Measurements from ENCODE around the gene SERPINA5. TPM values are rescaled to one million over a fixed set of nuclear protein-coding genes. Genes with fewer than 3 reads are reported as not detected.

Gene SERPINA5
- total and polyA plus RNA-seq, 2 of the 13 experiments (the other 11 are each of a cell fraction or from before 2014, with no cell fraction given), result 449 to 498 TPM

DNA sequence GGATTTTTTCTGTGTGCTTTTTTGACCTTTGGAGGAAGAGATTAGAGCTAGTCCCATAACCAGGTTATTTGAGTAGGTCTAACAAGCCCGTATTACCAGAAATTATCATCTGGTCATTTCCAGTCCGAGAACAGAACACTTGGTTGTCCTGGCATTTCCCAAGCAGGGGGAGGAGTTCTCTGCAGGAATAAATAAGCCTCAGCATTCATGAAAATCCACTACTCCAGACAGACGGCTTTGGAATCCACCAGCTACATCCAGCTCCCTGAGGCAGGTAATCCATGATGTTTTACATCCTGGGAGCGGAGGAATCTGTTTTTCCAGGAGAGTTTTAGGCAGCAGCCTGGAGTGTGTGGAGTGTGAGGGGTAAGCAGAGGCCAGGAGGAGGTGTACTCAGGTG is 30.9 kb downstream of the SERPINA5 start, which contains the start of gene SERPINA3 (continued):
- TF ChIP-seq, protein P1, sequence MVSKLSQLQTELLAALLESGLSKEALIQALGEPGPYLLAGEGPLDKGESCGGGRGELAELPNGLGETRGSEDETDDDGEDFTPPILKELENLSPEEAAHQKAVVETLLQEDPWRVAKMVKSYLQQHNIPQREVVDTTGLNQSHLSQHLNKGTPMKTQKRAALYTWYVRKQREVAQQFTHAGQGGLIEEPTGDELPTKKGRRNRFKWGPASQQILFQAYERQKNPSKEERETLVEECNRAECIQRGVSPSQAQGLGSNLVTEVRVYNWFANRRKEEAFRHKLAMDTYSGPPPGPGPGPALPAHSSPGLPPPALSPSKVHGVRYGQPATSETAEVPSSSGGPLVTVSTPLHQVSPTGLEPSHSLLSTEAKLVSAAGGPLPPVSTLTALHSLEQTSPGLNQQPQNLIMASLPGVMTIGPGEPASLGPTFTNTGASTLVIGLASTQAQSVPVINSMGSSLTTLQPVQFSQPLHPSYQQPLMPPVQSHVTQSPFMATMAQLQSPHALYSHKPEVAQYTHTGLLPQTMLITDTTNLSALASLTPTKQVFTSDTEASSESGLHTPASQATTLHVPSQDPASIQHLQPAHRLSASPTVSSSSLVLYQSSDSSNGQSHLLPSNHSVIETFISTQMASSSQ (IDR thresholded peaks at IDR 0.05; ENCODE audit: low read depth), result no peak
- TF ChIP-seq, protein P1 (CRISPR knock-in tag; IDR thresholded peaks at IDR 0.05; ENCODE audit: borderline replicate concordance), result peak; percentile 68; the same call in 1 of the 2 replicates
- TF ChIP-seq ZNF318 (CRISPR knock-in tag; IDR thresholded peaks at IDR 0.05), result no peak
- TF ChIP-seq SAP130 (CRISPR knock-in tag; IDR thresholded peaks at IDR 0.05; ENCODE audit: low read depth), result peak; percentile 71
- TF ChIP-seq HNF4A (CRISPR knock-in tag; IDR thresholded peaks at IDR 0.05), result peak; percentile 29; the same call in 1 of the 2 replicates
- TF ChIP-seq CCDC6 (CRISPR knock-in tag; IDR thresholded peaks at IDR 0.05), result peak; percentile 33; the same call in 1 of the 2 replicates
- 0 out of 2 replicates have a peak, but pooled peaks have one; percentile 72 for TF ChIP-seq ZNF354B (CRISPR knock-in tag; IDR thresholded peaks at IDR 0.05)
- 0 out of 2 replicates have a peak, but pooled peaks have one; percentile 42 for TF ChIP-seq PBX3 (CRISPR knock-in tag; IDR thresholded peaks at IDR 0.05; ENCODE audit: borderline replicate concordance)
- TF ChIP-seq KAT8 (CRISPR knock-in tag; IDR thresholded peaks at IDR 0.05), result 0 out of 2 replicates have a peak, but pooled peaks have one; percentile 21
- peak; percentile 51; the same call in 1 of the 2 replicates for TF ChIP-seq CEBPG (CRISPR knock-in tag; IDR thresholded peaks at IDR 0.05)
- TF ChIP-seq, protein P2, sequence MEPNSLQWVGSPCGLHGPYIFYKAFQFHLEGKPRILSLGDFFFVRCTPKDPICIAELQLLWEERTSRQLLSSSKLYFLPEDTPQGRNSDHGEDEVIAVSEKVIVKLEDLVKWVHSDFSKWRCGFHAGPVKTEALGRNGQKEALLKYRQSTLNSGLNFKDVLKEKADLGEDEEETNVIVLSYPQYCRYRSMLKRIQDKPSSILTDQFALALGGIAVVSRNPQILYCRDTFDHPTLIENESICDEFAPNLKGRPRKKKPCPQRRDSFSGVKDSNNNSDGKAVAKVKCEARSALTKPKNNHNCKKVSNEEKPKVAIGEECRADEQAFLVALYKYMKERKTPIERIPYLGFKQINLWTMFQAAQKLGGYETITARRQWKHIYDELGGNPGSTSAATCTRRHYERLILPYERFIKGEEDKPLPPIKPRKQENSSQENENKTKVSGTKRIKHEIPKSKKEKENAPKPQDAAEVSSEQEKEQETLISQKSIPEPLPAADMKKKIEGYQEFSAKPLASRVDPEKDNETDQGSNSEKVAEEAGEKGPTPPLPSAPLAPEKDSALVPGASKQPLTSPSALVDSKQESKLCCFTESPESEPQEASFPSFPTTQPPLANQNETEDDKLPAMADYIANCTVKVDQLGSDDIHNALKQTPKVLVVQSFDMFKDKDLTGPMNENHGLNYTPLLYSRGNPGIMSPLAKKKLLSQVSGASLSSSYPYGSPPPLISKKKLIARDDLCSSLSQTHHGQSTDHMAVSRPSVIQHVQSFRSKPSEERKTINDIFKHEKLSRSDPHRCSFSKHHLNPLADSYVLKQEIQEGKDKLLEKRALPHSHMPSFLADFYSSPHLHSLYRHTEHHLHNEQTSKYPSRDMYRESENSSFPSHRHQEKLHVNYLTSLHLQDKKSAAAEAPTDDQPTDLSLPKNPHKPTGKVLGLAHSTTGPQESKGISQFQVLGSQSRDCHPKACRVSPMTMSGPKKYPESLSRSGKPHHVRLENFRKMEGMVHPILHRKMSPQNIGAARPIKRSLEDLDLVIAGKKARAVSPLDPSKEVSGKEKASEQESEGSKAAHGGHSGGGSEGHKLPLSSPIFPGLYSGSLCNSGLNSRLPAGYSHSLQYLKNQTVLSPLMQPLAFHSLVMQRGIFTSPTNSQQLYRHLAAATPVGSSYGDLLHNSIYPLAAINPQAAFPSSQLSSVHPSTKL (CRISPR knock-in tag; IDR thresholded peaks at IDR 0.05), result peak; percentile 73; the same call in 1 of the 2 replicates
- TF ChIP-seq TGIF2 (CRISPR knock-in tag; IDR thresholded peaks at IDR 0.05), result peak; percentile 18; the same call in 1 of the 2 replicates
